Peyer's patch (tissue), 4 donors: Measurements from ENCODE around the gene MPV17L2.

Source experiments
- CTCF ChIP-seq, 6 experiments: fragments of 450-650 bp in 4 of 6; fragments of 200-600 bp in 2 of 6; sonication (generic) in 1 of 6; IDR thresholded peaks; one replicate each; pipeline ENCODE4 v1.5.1; 2017 to 2019; ENCODE audit warnings: antibody characterized with exemption in 6 of 6, mild to moderate bottlenecking in 3 of 6, moderate library complexity in 1 of 6
- POLR2A ChIP-seq, 2 donors: fragments of 450-650 bp; IDR thresholded peaks; one replicate each; pipeline ENCODE4 v1.5.1; 2017; ENCODE audit warnings: antibody characterized with exemption in 2 of 2, mild to moderate bottlenecking in 2 of 2, moderate library complexity in 2 of 2

DNA sequence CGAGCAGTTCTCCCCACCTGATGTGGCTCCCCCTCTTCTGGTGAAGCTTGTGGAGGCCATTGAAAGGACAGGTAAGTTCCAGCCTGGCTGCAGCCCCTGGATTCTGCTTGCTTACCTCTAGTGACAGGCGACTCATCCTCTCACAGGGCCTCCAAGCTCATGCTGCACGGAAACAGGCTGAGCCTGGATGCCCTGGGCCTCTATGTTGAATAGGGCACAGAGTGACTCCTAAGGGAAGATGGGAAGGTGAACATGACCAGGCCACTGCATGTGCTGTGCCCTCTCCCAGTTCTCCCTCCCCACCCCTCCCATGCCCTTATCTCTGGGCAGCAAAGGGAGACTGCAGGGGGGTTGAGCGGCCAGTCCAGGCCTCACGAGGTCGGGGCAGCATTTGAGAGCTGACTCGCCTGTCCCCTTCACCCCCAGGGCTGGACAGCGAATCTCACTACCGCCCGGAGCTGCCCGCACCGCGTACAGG, 32.5 kb upstream of the MPV17L2 start:
- TF ChIP-seq CTCF (IDR thresholded peaks at IDR 0.05) (no peak), POLR2A (IDR thresholded peaks at IDR 0.05) (no peak)
